ENCODE measurements around the gene TMEM107. TPM values are rescaled to one million over a fixed set of nuclear protein-coding genes. Genes with fewer than 3 reads are reported as not detected.

The TMEM107 gene
- total RNA-seq, 1 experiment from 2014 or later: 17.2 TPM

GRCh38 chr17:8149419-8150193 lies 26.6 kb downstream of the TMEM107 start:
- ChIA-PET CTCF (interaction anchor here (0.6 to 1.6 kb wide), 2 partner anchors 41 to 188 kb away, joined by 3 read pairs; no protein-coding TSS in a partner anchor), POLR2A (no interaction called here)
- no peak for DNase-seq (ENCODE audit: low spot score)
- Mint-ChIP-seq H3K4me3 (no peak overlapping the region), H3K36me3 (peaks cover 31% of the 10 kb centered on the region), H3K4me1 (peaks cover 14% of the 10 kb centered on the region), H3K27ac (no peak overlapping the region), H3K9me3 (no peaks in the 10 kb centered on the region), H3K27me3 (ENCODE audit: low read depth) (no peaks in the 10 kb centered on the region)
- TF ChIP-seq FOXJ3 (CRISPR knock-in tag; IDR thresholded peaks at IDR 0.05; ENCODE audit: borderline replicate concordance) (no peak), ESRRA (CRISPR knock-in tag; IDR thresholded peaks at IDR 0.05; ENCODE audit: borderline replicate concordance) (no peak), CBFB (CRISPR knock-in tag; IDR thresholded peaks at IDR 0.05; ENCODE audit: low read depth) (no peak), ZBTB21 (CRISPR knock-in tag; IDR thresholded peaks at IDR 0.05; ENCODE audit: borderline replicate concordance) (no peak), FOXP1 (CRISPR knock-in tag; IDR thresholded peaks at IDR 0.05; ENCODE audit: borderline replicate concordance) (no peak), ATF1 (CRISPR knock-in tag; IDR thresholded peaks at IDR 0.05) (no peak), TCF7 (CRISPR knock-in tag; IDR thresholded peaks at IDR 0.05; ENCODE audit: low read depth) (no peak), SMAD4 (CRISPR knock-in tag; IDR thresholded peaks at IDR 0.05) (no peak), AFF4 (CRISPR knock-in tag; IDR thresholded peaks at IDR 0.05; ENCODE audit: borderline replicate concordance) (no peak), ZNF671 (CRISPR knock-in tag; IDR thresholded peaks at IDR 0.05) (no peak), ZNF263 (CRISPR knock-in tag; IDR thresholded peaks at IDR 0.05; ENCODE audit: low read depth) (no peak), ZNF138 (CRISPR knock-in tag; conservative IDR thresholded peaks at IDR 0.05) (no peak), MLX (CRISPR knock-in tag; IDR thresholded peaks at IDR 0.05) (no peak), ZSCAN18 (CRISPR knock-in tag; IDR thresholded peaks at IDR 0.05) (no peak), CTCF (IDR thresholded peaks at IDR 0.05) (no peak), ZNF396 (CRISPR knock-in tag; IDR thresholded peaks at IDR 0.05; ENCODE audit: borderline replicate concordance) (no peak)
- no peak for ATAC-seq

- Mint-ChIP-seq H3K4me3 (no peak overlapping the region), H3K4me1 (peaks cover 13% of the 10 kb centered on the region), H3K27me3 (ENCODE audit: low read depth) (no peaks in the 10 kb centered on the region), H3K36me3 (peaks cover 36% of the 10 kb centered on the region), H3K9me3 (no peaks in the 10 kb centered on the region), H3K27ac (no peak overlapping the region)
- CTCF ChIA-PET: no interaction called here
- POLR2A ChIA-PET: no interaction called here
- TF ChIP-seq PRDM15 (CRISPR knock-in tag; IDR thresholded peaks at IDR 0.05) (no peak), ZNF317 (CRISPR knock-in tag; IDR thresholded peaks at IDR 0.05; ENCODE audit: borderline replicate concordance, low read depth) (no peak), TEAD1 (CRISPR knock-in tag; IDR thresholded peaks at IDR 0.05) (no peak), NR3C1 (CRISPR knock-in tag; conservative IDR thresholded peaks at IDR 0.05; ENCODE audit: low read depth) (no peak), CDX4 (CRISPR knock-in tag; IDR thresholded peaks at IDR 0.05; ENCODE audit: borderline replicate concordance) (no peak), ZNF263 (CRISPR knock-in tag; IDR thresholded peaks at IDR 0.05; ENCODE audit: low read depth) (no peak)
- no peak for ATAC-seq
- DNase-seq (ENCODE audit: low spot score): no peak
These were observed 27.6 kb downstream of the TMEM107 start for GRCh38 chr17:8148560-8148959.

Data from WTC11 (cell line).